ENCODE measurements around the gene MYADML2.

DNA sequence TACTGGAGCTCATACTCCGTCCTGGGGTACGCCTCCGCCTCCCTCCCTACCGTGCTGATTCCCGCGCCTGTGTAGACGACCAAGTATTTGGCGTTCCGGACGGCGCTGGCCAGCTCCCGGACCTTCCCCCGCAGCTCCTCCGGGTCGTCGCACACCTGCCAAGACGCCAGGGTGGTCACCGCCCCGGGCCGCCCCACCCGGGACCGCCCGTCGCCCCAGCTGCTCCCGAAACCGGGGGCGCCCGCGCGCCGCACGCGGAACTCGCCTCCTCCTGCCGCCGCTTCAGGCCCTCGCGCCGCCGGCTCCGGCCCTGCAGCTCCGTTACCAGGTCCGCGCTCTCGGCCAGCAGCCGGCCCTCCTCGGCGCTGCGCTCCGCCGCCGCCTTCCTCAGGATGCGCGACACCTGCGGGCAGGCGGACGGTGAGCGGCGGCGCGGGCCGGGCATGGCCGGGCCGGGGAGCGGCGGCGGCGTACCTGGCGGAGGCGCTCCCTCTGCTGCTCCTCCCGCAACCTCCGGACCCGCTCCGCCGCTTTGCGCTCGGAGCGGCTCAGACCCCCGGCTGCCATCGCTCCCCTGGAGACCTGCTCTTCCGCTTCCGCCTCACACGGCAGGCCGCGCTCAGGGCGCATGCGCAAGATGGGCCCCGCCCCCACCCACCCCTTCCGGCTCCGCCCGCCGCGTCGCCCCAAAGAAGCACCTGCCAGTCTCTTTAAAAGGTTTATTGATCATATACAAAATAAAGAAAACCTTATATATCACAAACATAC lies 29.3 kb downstream of the MYADML2 start, which contains the start of gene SIRT7:
- no peak for TF ChIP-seq GATA2 (IDR thresholded peaks at IDR 0.05; ENCODE audit: low read depth, low read length)
- no peak for TF ChIP-seq GATA3 (IDR thresholded peaks at IDR 0.05; ENCODE audit: low read depth, low read length)

Data from SH-SY5Y (cell line).